ENCODE data around the gene SERPINA9.

- TF ChIP-seq CTCF (IDR thresholded peaks at IDR 0.05), result no peak
- no peak for TF ChIP-seq POLR2A (IDR thresholded peaks at IDR 0.05)
Measured at GRCh38 chr14:94522115-94522724, 46.2 kb upstream of the SERPINA9 start.

All from Peyer's patch (tissue), 4 donors.